Ishikawa (cell line): ENCODE results near the gene PARVB.

ENCODE experiments used
- CEBPB ChIP-seq: IDR thresholded peaks from 2 replicates; pipeline ENCODE4 v1.6.1; 2012
- CREB1 ChIP-seq: IDR thresholded peaks from 2 replicates; pipeline ENCODE4 v1.6.1; 2012; ENCODE audit warnings: low read depth
- EGR1 ChIP-seq: IDR thresholded peaks from 2 replicates; pipeline ENCODE4 v1.6.1; 2012
- EP300 ChIP-seq: IDR thresholded peaks from 2 replicates; pipeline ENCODE4 v1.6.1; 2012; ENCODE audit warnings: borderline replicate concordance
- FOXM1 ChIP-seq: IDR thresholded peaks from 2 replicates; pipeline ENCODE4 v1.6.1; 2012; ENCODE audit warnings: low read depth, borderline replicate concordance
- NFIC ChIP-seq: IDR thresholded peaks from 2 replicates; pipeline ENCODE4 v1.6.1; 2012
- RAD21 ChIP-seq: IDR thresholded peaks from 2 replicates; pipeline ENCODE4 v1.6.1; 2012; ENCODE audit warnings: low read depth
- REST ChIP-seq: IDR thresholded peaks from 2 replicates; pipeline ENCODE4 v1.6.1; 2012; ENCODE audit warnings: low read depth, mild to moderate bottlenecking
- TAF1 ChIP-seq: IDR thresholded peaks from 2 replicates; pipeline ENCODE4 v1.6.1; 2012; ENCODE audit warnings: low read depth, mild to moderate bottlenecking
- TCF12 ChIP-seq: IDR thresholded peaks from 2 replicates; pipeline ENCODE4 v1.6.1; 2012; ENCODE audit warnings: low read depth
- TEAD4 ChIP-seq: IDR thresholded peaks from 2 replicates; pipeline ENCODE4 v1.6.1; 2012
- YY1 ChIP-seq: IDR thresholded peaks from 2 replicates; pipeline ENCODE4 v1.6.1; 2012; ENCODE audit warnings: low read depth
- ZBTB7A ChIP-seq: IDR thresholded peaks from 2 replicates; pipeline ENCODE4 v1.6.1; 2012; ENCODE audit warnings: low read depth
- TF ChIP-seq, protein P1 (sequence below): IDR thresholded peaks from 2 replicates; pipeline ENCODE4 v1.6.1; 2012
- TF ChIP-seq, protein P2 (sequence below): IDR thresholded peaks from 2 replicates; pipeline ENCODE4 v1.6.1; 2012

PARVB gene

GRCh38 chr22:43990044-43990443, 34.1 kb upstream of the PARVB start:
- TF ChIP-seq RAD21 (no peak), ZBTB7A (no peak), EGR1 (no peak)

DNA sequence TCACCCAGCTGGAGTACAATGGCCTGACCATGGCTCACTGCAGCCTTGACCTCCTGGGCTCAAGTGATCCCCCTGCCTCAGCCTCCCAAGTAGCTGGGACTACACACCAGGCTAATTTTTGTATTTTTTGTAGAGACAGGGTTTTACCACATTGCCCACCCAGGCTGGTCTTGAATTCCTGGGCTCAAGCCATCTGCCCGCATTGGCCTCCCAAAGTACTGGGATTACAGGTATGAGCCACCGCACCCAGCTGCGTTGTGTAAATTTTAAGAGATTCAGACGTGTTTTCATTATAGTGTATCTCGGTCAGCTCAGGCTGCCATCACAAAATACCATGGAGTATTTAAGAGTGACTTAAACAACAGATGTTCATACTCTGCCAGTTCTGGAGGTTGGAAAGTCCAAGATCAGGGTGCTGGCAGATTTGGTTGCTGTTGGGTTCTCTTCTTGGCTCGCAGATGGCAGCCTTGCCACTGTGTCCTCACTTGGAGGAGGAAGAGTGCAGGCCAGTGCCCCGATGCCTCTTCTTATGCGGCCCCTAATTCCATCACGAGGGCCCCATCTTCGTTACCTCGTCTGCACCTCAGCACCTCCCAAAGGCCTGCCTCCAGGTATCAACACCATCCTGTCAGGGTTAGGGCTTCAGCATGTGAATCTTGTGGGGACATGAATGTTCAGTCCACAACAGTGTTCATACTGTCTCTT, 32.6 kb upstream of the PARVB start:
- TF ChIP-seq TEAD4 (no peak), TCF12 (no peak), CREB1 (no peak), REST (no peak), TAF1 (no peak), ZBTB7A (no peak), EGR1 (no peak), NFIC (no peak), FOXM1 (no peak), YY1 (no peak), CEBPB (no peak), RAD21 (no peak), EP300 (no peak)
- TF ChIP-seq, protein P1, sequence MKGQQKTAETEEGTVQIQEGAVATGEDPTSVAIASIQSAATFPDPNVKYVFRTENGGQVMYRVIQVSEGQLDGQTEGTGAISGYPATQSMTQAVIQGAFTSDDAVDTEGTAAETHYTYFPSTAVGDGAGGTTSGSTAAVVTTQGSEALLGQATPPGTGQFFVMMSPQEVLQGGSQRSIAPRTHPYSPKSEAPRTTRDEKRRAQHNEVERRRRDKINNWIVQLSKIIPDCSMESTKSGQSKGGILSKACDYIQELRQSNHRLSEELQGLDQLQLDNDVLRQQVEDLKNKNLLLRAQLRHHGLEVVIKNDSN, result no peak
- TF ChIP-seq, protein P2, sequence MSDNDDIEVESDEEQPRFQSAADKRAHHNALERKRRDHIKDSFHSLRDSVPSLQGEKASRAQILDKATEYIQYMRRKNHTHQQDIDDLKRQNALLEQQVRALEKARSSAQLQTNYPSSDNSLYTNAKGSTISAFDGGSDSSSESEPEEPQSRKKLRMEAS, result no peak

DNA sequence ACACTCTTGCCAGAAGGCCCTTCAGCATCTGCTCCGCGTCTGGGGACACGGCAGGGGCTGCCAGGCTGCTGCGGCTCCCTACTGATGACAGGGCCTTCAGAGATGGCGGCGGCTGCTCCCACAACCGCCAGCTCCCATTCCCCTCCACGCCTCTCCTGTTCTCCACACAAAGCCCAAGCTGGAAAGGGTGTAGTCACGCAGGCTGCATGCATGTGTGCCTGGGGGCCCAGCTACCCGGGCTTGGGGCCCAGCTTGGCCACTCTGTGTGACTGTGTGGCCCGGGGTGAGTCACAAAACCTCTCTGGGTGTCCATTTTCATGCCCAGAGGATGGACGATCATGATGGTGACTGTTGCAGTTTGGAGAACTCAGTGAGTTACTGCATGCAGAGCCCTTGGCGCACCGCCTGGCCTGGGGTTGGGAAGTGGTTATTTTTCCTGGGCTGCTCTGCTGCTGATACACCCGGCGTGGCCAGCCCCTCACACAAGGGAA, 31.7 kb upstream of the PARVB start:
- TF ChIP-seq FOXM1 (no peak), ZBTB7A (no peak), CEBPB (no peak)
- TF ChIP-seq, protein P1, result no peak

DNA sequence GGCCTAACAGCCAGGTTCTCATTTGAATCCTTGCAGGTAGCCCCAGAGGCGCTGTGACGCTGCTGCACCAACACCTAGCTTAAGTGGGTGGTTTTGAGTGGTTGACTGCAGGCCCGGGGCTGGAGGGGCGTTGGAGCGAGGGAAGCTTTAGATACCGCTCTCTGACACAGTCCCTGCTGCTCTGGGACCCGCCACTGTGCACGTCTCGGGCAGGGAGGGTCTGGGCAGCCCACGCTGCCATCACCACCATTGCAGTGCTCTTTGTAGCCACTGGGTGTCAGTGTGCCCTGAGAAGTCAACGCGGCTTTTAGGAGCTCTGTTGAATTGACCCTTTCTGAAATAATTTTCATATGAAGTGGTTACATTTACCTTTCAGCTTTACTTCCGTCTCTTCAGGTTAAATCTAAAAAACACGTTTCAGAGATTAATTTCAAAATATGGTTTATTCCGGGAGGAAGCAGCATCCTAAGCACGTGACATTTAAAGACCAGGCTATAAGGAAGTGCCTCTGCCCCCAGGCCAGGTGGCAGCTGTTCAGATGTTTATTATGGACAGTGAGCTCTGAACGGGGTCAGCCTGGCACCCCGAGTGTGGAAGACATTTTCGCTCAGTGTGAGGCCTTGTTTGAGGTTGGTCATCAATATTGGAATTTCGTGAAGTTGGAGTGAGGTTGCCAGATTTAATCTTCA, 30.9 kb upstream of the PARVB start:
- TF ChIP-seq CREB1 (no peak), NFIC (no peak), RAD21 (peak; percentile 72), EGR1 (no peak), REST (no peak), TCF12 (no peak)
- TF ChIP-seq, protein P1, result no peak

GRCh38 chr22:43994006-43994405, 30.1 kb upstream of the PARVB start:
- TF ChIP-seq EP300 (no peak), YY1 (no peak), CEBPB (no peak), EGR1 (no peak), RAD21 (no peak), NFIC (no peak), TAF1 (no peak), FOXM1 (no peak), TCF12 (no peak)

- TF ChIP-seq TAF1 (no peak), EP300 (no peak), RAD21 (no peak), NFIC (no peak), EGR1 (no peak), CREB1 (no peak), FOXM1 (no peak), CEBPB (no peak), ZBTB7A (no peak), TCF12 (no peak), YY1 (no peak), TEAD4 (no peak), REST (no peak)
- TF ChIP-seq, protein P2, result no peak
- TF ChIP-seq, protein P1, result no peak
Observed at GRCh38 chr22:43994416-43994815, 29.7 kb upstream of the PARVB start.
